DMS79 (cell line): ENCODE data around the gene ARMCX6.
A peak's percentile ranks its signal among the peaks of the same experiment; 100 is the strongest.
"Not testable (repeated sequence)": the region's sequence is repeated elsewhere in the genome, so short reads cannot be mapped to it uniquely, and the experiment has no call there.

Experiments
- DNase-seq: peaks from one replicate; lab custom pipeline; 2025; lab: John Stamatoyannopoulos, UW

Gene ARMCX6

GRCh38 chrX:101617211-101618191 lies at the start of gene ARMCX6:
Gene ARMCX6 (minus strand): TSS chrX:101618000. CDS start chrX:101616620, 1,380 bp downstream.
- peak; percentile 50 for DNase-seq

- DNase-seq, result peak; percentile 51
Observed at GRCh38 chrX:101659601-101660063, 41.8 kb upstream of the ARMCX6 start, which contains the start of gene ARMCX2. Gene ARMCX2 (minus strand): TSS chrX:101659850. CDS start chrX:101657588, 2,262 bp downstream.

DNA sequence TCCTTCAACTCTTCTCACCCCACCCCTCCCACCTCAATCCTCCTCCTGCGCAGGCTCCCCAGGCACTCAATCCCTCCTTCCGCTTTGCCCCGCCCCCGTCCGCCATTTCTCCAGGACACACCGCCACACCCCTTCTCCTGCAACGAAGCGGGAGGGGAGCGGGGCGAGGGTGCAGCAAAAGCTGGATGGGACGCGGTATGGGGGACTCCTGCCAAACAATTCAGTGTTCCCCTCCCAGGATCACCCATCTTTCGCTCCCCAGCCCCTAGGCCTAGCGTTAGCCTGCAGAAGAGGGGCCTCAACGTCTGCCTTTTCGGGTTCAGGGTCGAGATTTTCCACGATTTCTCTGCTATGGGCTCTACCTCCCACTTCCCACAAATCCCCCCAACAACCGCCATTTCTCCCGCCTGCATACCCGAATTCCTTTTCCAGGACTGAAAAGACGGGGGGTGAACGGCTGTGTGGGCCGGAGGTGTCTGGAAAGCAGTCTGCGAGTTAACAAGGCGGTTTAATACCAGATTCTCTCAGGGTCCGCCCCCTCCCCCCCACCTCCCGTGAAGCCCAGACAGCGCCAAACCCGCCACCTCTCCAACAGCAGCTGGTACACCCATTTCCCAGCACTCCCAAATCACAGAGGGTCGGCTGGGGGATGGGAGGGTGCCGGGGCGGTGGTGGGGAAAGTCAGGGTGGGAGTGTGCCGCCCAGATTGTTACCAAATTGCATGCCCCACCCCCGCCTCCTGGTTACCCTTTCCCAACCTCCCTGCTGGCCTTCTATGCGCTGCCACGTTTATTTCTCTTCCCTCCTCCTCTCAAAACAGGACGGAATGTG lies 41.1 kb upstream of the ARMCX6 start:
- DNase-seq, result peak; percentile 13

DNA sequence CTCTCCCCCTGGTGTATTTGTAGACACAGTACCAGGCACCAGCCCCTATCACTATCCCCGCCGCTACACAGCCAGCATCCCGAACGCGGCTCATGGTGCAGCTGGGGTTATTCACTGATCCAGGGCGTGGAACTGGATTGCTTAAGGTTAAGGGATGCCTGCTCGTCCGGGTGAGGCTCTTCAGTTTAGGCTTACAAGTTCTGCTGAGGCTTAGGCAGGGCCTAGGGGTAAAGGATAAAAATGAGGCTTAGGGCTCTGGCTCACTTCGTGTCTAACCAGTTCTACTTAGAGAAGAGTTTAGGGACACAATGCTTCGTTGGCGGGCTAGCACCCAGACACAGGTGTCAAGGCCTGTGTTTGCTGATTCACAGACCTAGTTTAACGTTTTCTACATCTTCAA lies 39.7 kb upstream of the ARMCX6 start:
- DNase-seq, result no peak

DNA sequence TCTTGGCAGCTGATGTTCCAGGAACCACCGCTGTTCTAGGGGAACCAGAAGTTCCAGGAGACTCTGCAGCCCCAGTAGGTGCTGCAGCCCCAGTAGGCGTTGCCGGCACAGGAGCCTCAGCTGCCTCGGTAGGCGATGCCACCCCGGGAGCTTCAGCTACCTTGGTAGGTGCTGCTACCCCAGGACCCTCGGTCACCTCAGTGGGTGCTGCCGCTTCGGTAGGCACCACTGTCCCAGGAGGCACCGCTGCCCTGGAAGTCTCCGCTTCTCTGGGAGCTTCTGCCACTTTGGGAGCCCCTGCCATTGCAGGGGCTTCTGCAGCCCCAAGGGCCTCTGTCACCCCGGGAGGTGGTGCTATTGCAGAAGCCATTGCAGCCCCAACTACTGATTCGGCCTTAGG lies 39.0 kb upstream of the ARMCX6 start:
- no peak for DNase-seq

DNA sequence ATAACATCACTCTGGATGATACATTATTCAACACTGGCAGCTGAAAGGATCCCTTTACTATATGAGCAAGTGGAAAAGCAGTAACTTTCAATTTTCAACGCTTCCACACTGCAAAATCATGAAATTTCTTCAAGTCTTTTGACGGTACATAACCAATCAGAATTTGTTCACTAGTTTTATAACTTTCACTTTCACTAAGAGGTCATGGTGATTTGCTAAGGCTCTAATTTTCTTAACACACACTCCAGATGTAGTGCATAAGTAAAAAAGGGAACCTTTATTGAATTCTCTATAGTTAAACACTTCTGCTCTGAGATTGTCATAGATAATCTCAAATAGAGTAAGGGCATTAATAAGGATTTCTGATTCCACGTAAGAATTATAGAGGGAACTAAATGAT lies 37.7 kb upstream of the ARMCX6 start:
- no peak for DNase-seq

DNA sequence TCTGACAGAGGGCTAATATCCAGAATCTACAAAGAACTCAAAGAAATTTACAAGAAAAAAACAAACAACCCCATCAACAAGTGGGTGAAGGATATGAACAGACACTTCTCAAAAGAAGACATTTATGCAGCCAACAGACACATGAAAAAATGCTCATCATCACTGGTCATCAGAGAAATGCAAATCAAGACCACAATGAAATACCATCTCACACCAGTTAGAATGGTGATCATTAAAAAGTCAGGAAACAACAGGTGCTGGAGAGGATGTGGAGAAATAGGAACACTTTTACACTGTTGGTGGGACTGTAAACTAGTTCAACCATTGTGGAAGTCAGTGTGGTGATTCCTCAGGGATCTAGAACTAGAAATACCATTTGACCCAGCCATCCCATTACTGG lies 29.9 kb upstream of the ARMCX6 start:
- not testable (repeated sequence) for DNase-seq

- no peak for DNase-seq
Observed at GRCh38 chrX:101642093-101642492, 24.3 kb upstream of the ARMCX6 start.

- no peak for DNase-seq
Observed at GRCh38 chrX:101639583-101639982, 21.8 kb upstream of the ARMCX6 start.

GRCh38 chrX:101619364-101619763 lies 1.6 kb upstream of the ARMCX6 start:
- DNase-seq, result peak; percentile 10

DNA sequence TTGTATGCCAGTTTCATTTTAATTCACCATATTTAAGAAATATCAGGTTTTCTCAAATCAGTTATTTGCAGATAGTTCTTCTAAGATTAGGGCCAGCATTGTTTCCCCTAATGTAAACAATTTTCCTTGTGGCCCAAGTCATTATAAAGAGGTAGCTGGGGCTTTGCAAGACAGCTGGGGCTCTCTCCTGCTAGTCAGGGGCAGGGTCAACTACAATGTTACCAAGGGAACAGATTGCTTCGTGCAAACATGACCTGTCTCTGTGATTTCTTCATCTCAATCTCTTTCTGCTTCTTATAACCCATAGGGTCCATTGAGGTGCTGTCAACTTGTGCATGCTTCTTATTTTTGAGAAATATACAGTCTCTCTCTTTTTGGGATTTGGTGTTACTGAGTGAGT lies 12.1 kb downstream of the ARMCX6 start:
- DNase-seq, result no peak

DNA sequence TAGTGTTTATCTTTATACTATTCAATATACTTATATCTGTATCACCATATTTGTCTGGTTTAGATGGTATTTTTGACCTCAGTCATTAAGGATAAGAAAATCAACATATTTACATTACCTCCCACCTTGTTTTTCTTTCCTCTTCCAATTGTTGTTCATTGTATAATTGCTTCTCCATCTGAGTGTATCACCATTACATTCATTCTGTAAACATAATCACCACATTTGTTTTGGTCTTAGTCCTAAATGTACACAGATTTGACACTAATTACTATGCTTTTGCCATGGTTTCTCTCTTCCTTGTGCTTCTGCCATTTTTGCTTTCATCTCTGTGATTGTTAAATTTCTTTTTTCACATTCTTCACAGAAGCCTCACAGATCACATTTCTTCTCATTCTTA lies 12.7 kb downstream of the ARMCX6 start:
- no peak for DNase-seq

- no peak for DNase-seq
Observed at GRCh38 chrX:101602077-101602476, 15.7 kb downstream of the ARMCX6 start.

GRCh38 chrX:101599592-101599991 lies 18.2 kb downstream of the ARMCX6 start:
- DNase-seq, result not testable (repeated sequence)

GRCh38 chrX:101595739-101596419 lies 21.9 kb downstream of the ARMCX6 start:
- peak; percentile 16 for DNase-seq
